A673 (cell line): ENCODE measurements around the gene NETO2. TPM values are rescaled to one million over a fixed set of nuclear protein-coding genes. Genes with fewer than 3 reads are reported as not detected.

Experiments used
- BruUV-seq: library from RNA; stranded (reverse); fragments of 400-500 nt; replicated peaks from 2 replicates; lab custom pipeline; 2021; lab: Mats Ljungman, UMichigan
- CTCF ChIA-PET: fragments of 300-600 bp; sonication (Branson Sonifier 250); formaldehyde crosslinking; loops from one replicate; lab custom pipeline; 2022; ENCODE audit warnings: antibody characterized with exemption; lab: Charles Lee
- POLR2A ChIA-PET: fragments of 300-600 bp; sonication (Branson Sonifier 250); formaldehyde crosslinking; loops from one replicate; lab custom pipeline; 2022; ENCODE audit warnings: antibody characterized with exemption; ENCODE audit not compliant: low non-redundant PET; lab: Charles Lee
- DNase-seq: peaks from one replicate; pipeline ENCODE4 v3.0.0-alpha.2; 2015; ENCODE audit warnings: low spot score
- H3K27ac ChIP-seq: fragments of 200-600 bp; sonication (generic); 2 replicates; pipeline ENCODE4 v1.5.1; 2016; ENCODE audit warnings: mixed run types, low read depth, mild to moderate bottlenecking, mixed read lengths, antibody characterized with exemption, low read length; ENCODE audit not compliant: poor library complexity, severe bottlenecking
- H3K27me3 ChIP-seq: fragments of 200-600 bp; sonication (generic); replicated peaks from 2 replicates; pipeline ENCODE4 v1.6.1; 2017; ENCODE audit warnings: mixed run types, low read depth, mild to moderate bottlenecking, mixed read lengths, antibody characterized with exemption, low read length; ENCODE audit not compliant: insufficient read depth, poor library complexity
- H3K36me3 ChIP-seq: fragments of 200-600 bp; sonication (generic); 2 replicates; pipeline ENCODE4 v1.6.1; 2016; ENCODE audit warnings: mixed run types, mild to moderate bottlenecking, mixed read lengths, antibody characterized with exemption, low read length; ENCODE audit not compliant: insufficient read depth, poor library complexity, severe bottlenecking
- H3K4me1 ChIP-seq: fragments of 200-600 bp; sonication (generic); 2 replicates; pipeline ENCODE4 v1.6.1; 2017; ENCODE audit warnings: mixed run types, mild to moderate bottlenecking, mixed read lengths, antibody characterized with exemption, low read length; ENCODE audit not compliant: insufficient read depth, poor library complexity, severe bottlenecking
- H3K4me3 ChIP-seq: fragments of 200-600 bp; sonication (generic); 2 replicates; pipeline ENCODE4 v1.5.1; 2016; ENCODE audit warnings: low read depth, mixed run types, mild to moderate bottlenecking, mixed read lengths, low read length; ENCODE audit not compliant: poor library complexity, severe bottlenecking
- H3K9me3 ChIP-seq: fragments of 200-600 bp; sonication (generic); 2 replicates; pipeline ENCODE4 v1.6.1; 2016; ENCODE audit warnings: mixed run types, low read depth, mild to moderate bottlenecking, mixed read lengths, antibody characterized with exemption, low read length; ENCODE audit not compliant: poor library complexity, severe bottlenecking
- CTCF ChIP-seq: fragments of 300-800, 200-600 bp; sonication (generic); conservative IDR thresholded peaks from 2 replicates; pipeline ENCODE4 v1.5.1; 2017; ENCODE audit warnings: low read depth, mild to moderate bottlenecking, antibody characterized with exemption, low read length, moderate library complexity, mixed read lengths
- EZH2 ChIP-seq: fragments of 200-600 bp; sonication (generic); IDR thresholded peaks from 2 replicates; pipeline ENCODE4 v1.6.1; 2017; ENCODE audit warnings: borderline replicate concordance, low read depth, mild to moderate bottlenecking, mixed read lengths, antibody characterized with exemption, low read length; ENCODE audit not compliant: poor library complexity, severe bottlenecking
- intact Hi-C: fragments of 100-400 bp; cut with micrococcal nuclease; formaldehyde crosslinking; loops from one replicate; pipeline ENCODE4 v1.10.0; 2022; ENCODE audit not compliant: unreplicated experiment
- total RNA-seq: library from RNA; stranded (reverse); gene quantifications from 2 replicates; pipeline ENCODE4 v1.2.3, GENCODE V29; 2021

The NETO2 gene
- total RNA-seq, 1 experiment from 2014 or later: 68.7 TPM

- Histone ChIP-seq H3K27ac (no peak overlapping the region), H3K36me3 (no peaks in the 10 kb centered on the region), H3K27me3 (no peaks in the 10 kb centered on the region), H3K4me1 (peaks cover 4% of the 10 kb centered on the region), H3K9me3 (no peaks in the 10 kb centered on the region), H3K4me3 (no peak overlapping the region)
- intact Hi-C loops: no loop called here
- ChIA-PET POLR2A (no interaction called here), CTCF (interaction anchor here (0.6 kb wide), 1 partner anchor 1443 kb away, joined by 3 read pairs; no protein-coding TSS in a partner anchor)
- BruUV-seq: no TSS peak
- TF ChIP-seq EZH2 (no peak), CTCF (no peak)
- peak; percentile 52 for DNase-seq
Measured at GRCh38 chr16:47136099-47136842, 7.5 kb downstream of the NETO2 start.

- Histone ChIP-seq H3K9me3 (no peaks in the 10 kb centered on the region), H3K27ac (no peak overlapping the region), H3K4me3 (no peak overlapping the region), H3K27me3 (no peaks in the 10 kb centered on the region), H3K4me1 (peaks cover 7% of the 10 kb centered on the region), H3K36me3 (no peaks in the 10 kb centered on the region)
- BruUV-seq: no TSS peak
- intact Hi-C loops: no loop called here
- TF ChIP-seq CTCF (no peak), EZH2 (no peak)
- ChIA-PET CTCF (no interaction called here), POLR2A (interaction anchor here (0.6 kb wide), 1 partner anchor 144 kb away, joined by 6 read pairs; no protein-coding TSS in a partner anchor)
- DNase-seq: no peak
Measured at GRCh38 chr16:47134550-47134949, 9.2 kb downstream of the NETO2 start.

GRCh38 chr16:47132308-47132707, 11.4 kb downstream of the NETO2 start:
- Histone ChIP-seq H3K9me3 (no peaks in the 10 kb centered on the region), H3K4me3 (no peak overlapping the region), H3K36me3 (no peaks in the 10 kb centered on the region), H3K4me1 (peaks cover 7% of the 10 kb centered on the region), H3K27me3 (no peaks in the 10 kb centered on the region), H3K27ac (no peak overlapping the region)
- ChIA-PET CTCF (no interaction called here), POLR2A (no interaction called here)
- no peak for DNase-seq
- BruUV-seq: no TSS peak
- intact Hi-C loops: no loop called here
- peak; percentile 24; the same call in 1 of the 2 replicates for TF ChIP-seq CTCF
- no peak for TF ChIP-seq EZH2
